Small intestine (tissue), 7 donors: ENCODE measurements around the gene CCDC6. TPM values are rescaled to one million over a fixed set of nuclear protein-coding genes. Genes with fewer than 3 reads are reported as not detected.
A peak's percentile ranks its signal among the peaks of the same experiment; 100 is the strongest.

Experiments
- DNase-seq, 2 donors: peaks; one replicate each; pipeline versions ENCODE4 v3.0.0 to v3.0.0-alpha.2; 2013
- FAIRE-seq: peaks from 2 replicates; lab custom pipeline; 2012; peaks lifted over from hg19 to GRCh38; lab: Jason Lieb, UNC
- H3K27ac ChIP-seq, 3 donors: one replicate each; pipeline ENCODE4 v1.5.1; 2013; ENCODE audit warnings: low read length in 2 of 3, mild to moderate bottlenecking in 2 of 3, control low read depth in 1 of 3, inconsistent platforms in 1 of 3, low read depth in 1 of 3, moderate library complexity in 1 of 3
- H3K27me3 ChIP-seq, 3 donors: one replicate each; pipeline ENCODE4 v1.6.1; 2013; ENCODE audit warnings: low read length in 3 of 3, inconsistent platforms in 1 of 3; ENCODE audit not compliant: control insufficient read depth in 3 of 3, insufficient read depth in 3 of 3
- H3K36me3 ChIP-seq, 3 donors: one replicate each; pipeline ENCODE4 v1.6.1; 2013; ENCODE audit warnings: low read length in 3 of 3, inconsistent platforms in 1 of 3, low read depth in 1 of 3, mild to moderate bottlenecking in 1 of 3, moderate library complexity in 1 of 3; ENCODE audit not compliant: control insufficient read depth in 3 of 3, insufficient read depth in 2 of 3
- H3K4me1 ChIP-seq, 3 donors: one replicate each; pipeline ENCODE4 v1.6.1; 2013; ENCODE audit warnings: low read length in 2 of 3, inconsistent platforms in 1 of 3, low read depth in 1 of 3, mild to moderate bottlenecking in 1 of 3, moderate library complexity in 1 of 3; ENCODE audit not compliant: control insufficient read depth in 3 of 3, insufficient read depth in 2 of 3
- H3K4me3 ChIP-seq, 3 donors: one replicate each; pipeline ENCODE4 v1.5.1; 2013; ENCODE audit warnings: low read length in 3 of 3, control low read depth in 1 of 3, inconsistent platforms in 1 of 3, low read depth in 1 of 3, mild to moderate bottlenecking in 1 of 3, moderate library complexity in 1 of 3
- H3K9me3 ChIP-seq, 2 donors: one replicate each; pipeline ENCODE4 v1.6.1; 2013; ENCODE audit warnings: low read depth in 1 of 2, low read length in 1 of 2; ENCODE audit not compliant: control insufficient read depth in 2 of 2, insufficient read depth in 1 of 2
- WGBS, 3 donors: extraction: QIAGEN DNeasy Blood & Tissue Kit; methylation state at CpG; one replicate each; pipeline ENCODE4 v1.1.7; 2013; 5-methylcytosine and 5-hydroxymethylcytosine counted together
- polyA plus RNA-seq, 4 donors: library from polyadenylated mRNA; stranded (reverse) in 3 of 4; unstranded in 1 of 4; fragments of 200-250 nt in 3 of 4; fragments of 120-200 nt in 1 of 4; gene quantifications; one replicate each; pipeline versions ENCODE4 v1.2.1 to v1.2.3, GENCODE V29; 2013
- donor health status: healthy with polysubstance abuse.
- donor health status: control.
- donor health status: control.
- donor health status: Bipolar disorder and iron deficiency.
- donor health status: healthy.

The CCDC6 gene
- polyA plus RNA-seq, 4 donors = 16.5 to 44.4 (median 24.7) TPM

- DNase-seq (no peak), FAIRE-seq (no peak)
- H3K27me3 ChIP-seq = no peaks in the 10 kb centered on the region
- no peak overlapping the region for H3K4me3 ChIP-seq
- peaks cover 0 to 9% of the 10 kb centered on the region in 2 donors for H3K9me3 ChIP-seq
- H3K4me1 ChIP-seq = no peaks in the 10 kb centered on the region
- no peaks in the 10 kb centered on the region for H3K36me3 ChIP-seq
- H3K27ac ChIP-seq = no peak overlapping the region
These were observed 7.3 kb upstream of the CCDC6 start for GRCh38 chr10:59913547-59914237.

GRCh38 chr10:59910867-59911266 is 4.5 kb upstream of the CCDC6 start:
- Histone ChIP-seq H3K4me3 (no peak overlapping the region), H3K27me3 (no peaks in the 10 kb centered on the region), H3K4me1 (peaks cover 0 to 8% (median 5%) of the 10 kb centered on the region in 3 donors), H3K27ac (no peak overlapping the region), H3K36me3 (no peaks in the 10 kb centered on the region), H3K9me3 (peaks cover 0 to 9% of the 10 kb centered on the region in 2 donors)
- FAIRE-seq (no peak), DNase-seq (no peak)
- WGBS, 3 donors = 74 to 91% (median 89%) methylated on average over 5 of the region's 5 CpGs

GRCh38 chr10:59909815-59910214 is 3.5 kb upstream of the CCDC6 start:
- Histone ChIP-seq H3K27ac (no peak overlapping the region), H3K4me3 (no peak overlapping the region), H3K9me3 (peaks cover 0 to 9% of the 10 kb centered on the region in 2 donors), H3K36me3 (no peaks in the 10 kb centered on the region), H3K27me3 (no peaks in the 10 kb centered on the region), H3K4me1 (peaks cover 0 to 8% (median 6%) of the 10 kb centered on the region in 3 donors)
- DNase-seq (no peak), FAIRE-seq (no peak)
- 54 to 100% (median 79%) methylated on average over 1 of the region's 1 CpG for WGBS, 3 donors

- FAIRE-seq (no peak), DNase-seq (no peak)
- Histone ChIP-seq H3K27ac (peak overlapping the region in 1 of 3 donors; percentile 95), H3K27me3 (no peaks in the 10 kb centered on the region), H3K4me1 (peaks cover 0 to 14% (median 8%) of the 10 kb centered on the region in 3 donors), H3K4me3 (peak overlapping the region in 1 of 3 donors; percentile 36), H3K36me3 (no peaks in the 10 kb centered on the region), H3K9me3 (peaks cover 0 to 5% of the 10 kb centered on the region in 2 donors)
- WGBS, 3 donors = 49 to 55% (median 53%) methylated on average over 4 of the region's 4 CpGs
These were observed 2.4 kb upstream of the CCDC6 start for GRCh38 chr10:59908808-59909143.

GRCh38 chr10:59907918-59908807 is 1.8 kb upstream of the CCDC6 start:
- no peak for FAIRE-seq
- H3K4me3 ChIP-seq = peak overlapping the region; percentile 36 to 52 (median 48)
- H3K36me3 ChIP-seq = no peaks in the 10 kb centered on the region
- H3K27ac ChIP-seq = peak overlapping the region; percentile 53 to 95 (median 85)
- WGBS, 3 donors = 1 to 2% (median 2%) methylated on average over 9 of the region's 9 CpGs
- H3K4me1 ChIP-seq = peaks cover 0 to 18% (median 12%) of the 10 kb centered on the region in 3 donors
- H3K27me3 ChIP-seq = no peaks in the 10 kb centered on the region
- peak; percentile 80 for DNase-seq
- H3K9me3 ChIP-seq = peaks cover 0 to 1% of the 10 kb centered on the region in 2 donors

GRCh38 chr10:59907537-59907917 is 1.2 kb upstream of the CCDC6 start:
- WGBS, 3 donors = 2 to 29% (median 8%) methylated on average over 2 of the region's 2 CpGs
- peaks cover 0 to 21% (median 19%) of the 10 kb centered on the region in 3 donors for H3K4me1 ChIP-seq
- peak overlapping the region in 1 of 3 donors; percentile 95 for H3K4me3 ChIP-seq
- FAIRE-seq = no peak
- peak; percentile 57 to 73 for DNase-seq
- peaks cover 0 to under 1% (median 0%) of the 10 kb centered on the region in 3 donors for H3K36me3 ChIP-seq
- H3K9me3 ChIP-seq = no peaks in the 10 kb centered on the region
- no peaks in the 10 kb centered on the region for H3K27me3 ChIP-seq
- H3K27ac ChIP-seq = peak overlapping the region in 2 of 3 donors; percentile 38 to 95

- Histone ChIP-seq H3K27ac (peak overlapping the region; percentile 74 to 97 (median 95)), H3K27me3 (no peaks in the 10 kb centered on the region), H3K9me3 (no peaks in the 10 kb centered on the region), H3K4me3 (peak overlapping the region; percentile 86 to 95 (median 95)), H3K36me3 (peaks cover 0 to 2% (median 0%) of the 10 kb centered on the region in 3 donors), H3K4me1 (peaks cover 0 to 29% (median 21%) of the 10 kb centered on the region in 3 donors)
- DNase-seq (no peak), FAIRE-seq (no peak)
- 0 to 1% (median 1%) methylated on average over 48 to 56 of the region's 56 CpGs for WGBS, 3 donors
These were observed 482 bp downstream of the CCDC6 start for GRCh38 chr10:59905731-59906416.
